GM12875 (cell line): ENCODE measurements around the gene PTPN14.

ENCODE experiments used
- H3K4me3 ChIP-seq: one replicate; pipeline ENCODE4 v1.5.1; 2011; ENCODE audit warnings: low read depth, low read length, control low read depth
- CTCF ChIP-seq: IDR thresholded peaks from 2 replicates; pipeline ENCODE4 v1.5.1; 2011; ENCODE audit warnings: low read depth, mild to moderate bottlenecking, control low read depth, inconsistent platforms, low read length, moderate library complexity, borderline replicate concordance; ENCODE audit not compliant: insufficient read depth

The PTPN14 gene

GRCh38 chr1:214317300-214317699, 234.1 kb downstream of the PTPN14 start:
- H3K4me3 ChIP-seq: no peak overlapping the region
- no peak for TF ChIP-seq CTCF

GRCh38 chr1:214316593-214316992, 234.8 kb downstream of the PTPN14 start:
- no peak for TF ChIP-seq CTCF
- no peak overlapping the region for H3K4me3 ChIP-seq

GRCh38 chr1:214314178-214314843, 237.1 kb downstream of the PTPN14 start:
- no peak overlapping the region for H3K4me3 ChIP-seq
- TF ChIP-seq CTCF: no peak

- no peak overlapping the region for H3K4me3 ChIP-seq
- no peak for TF ChIP-seq CTCF
These were observed 238.8 kb downstream of the PTPN14 start for GRCh38 chr1:214312530-214313051.

- no peak for TF ChIP-seq CTCF
- no peak overlapping the region for H3K4me3 ChIP-seq
These were observed 240.4 kb downstream of the PTPN14 start for GRCh38 chr1:214310777-214311690.

GRCh38 chr1:214310010-214310409, 241.4 kb downstream of the PTPN14 start:
- no peak overlapping the region for H3K4me3 ChIP-seq
- TF ChIP-seq CTCF: no peak
